HepG2 (cell line): ENCODE data around the gene ATN1. TPM values are rescaled to one million over a fixed set of nuclear protein-coding genes. Genes with fewer than 3 reads are reported as not detected.

ENCODE experiments used
- ATM ChIP-seq: fragments of 450-650 bp; IDR thresholded peaks from 2 replicates; pipeline ENCODE4 v1.7.1; 2017; ENCODE audit warnings: mild to moderate bottlenecking, borderline replicate concordance
- CAMTA2 ChIP-seq: sonication (generic); formaldehyde crosslinking; IDR thresholded peaks from 2 replicates; pipeline ENCODE4 v1.4.0; 2020; ENCODE audit warnings: mild to moderate bottlenecking, missing genetic modification reagents, borderline replicate concordance
- CC2D1A ChIP-seq: sonication (generic); formaldehyde crosslinking; IDR thresholded peaks from 2 replicates; pipeline ENCODE4 v1.8.1; 2023; ENCODE audit warnings: mild to moderate bottlenecking, missing genetic modification reagents
- HCFC1 ChIP-seq: fragments of 150-350 bp; IDR thresholded peaks from 2 replicates; pipeline ENCODE4 v1.6.1; 2014; ENCODE audit warnings: low read depth, low read length
- HNRNPUL1 ChIP-seq: fragments of 200-400 bp; formaldehyde crosslinking; IDR thresholded peaks from 2 replicates; pipeline ENCODE4 v1.6.1; 2017; ENCODE audit warnings: low read depth, mild to moderate bottlenecking, low read length, moderate library complexity
- KLF11 ChIP-seq: IDR thresholded peaks from 2 replicates; pipeline ENCODE4 v1.6.1; 2016; ENCODE audit warnings: missing compliant biosample characterization
- MTA1 ChIP-seq: sonication (generic); formaldehyde crosslinking; IDR thresholded peaks from 2 replicates; pipeline ENCODE4 v1.4.0; 2020; ENCODE audit warnings: missing genetic modification reagents, mild to moderate bottlenecking, borderline replicate concordance
- RBAK ChIP-seq: sonication (generic); formaldehyde crosslinking; IDR thresholded peaks from 2 replicates; pipeline ENCODE4 v1.5.1; 2020; ENCODE audit warnings: mild to moderate bottlenecking, missing genetic modification reagents
- RCOR2 ChIP-seq: IDR thresholded peaks from 2 replicates; pipeline ENCODE4 v1.6.1; 2016; ENCODE audit warnings: missing biosample characterization, missing genetic modification reagents
- RFX5 ChIP-seq: IDR thresholded peaks from 2 replicates; pipeline ENCODE4 v1.6.1; 2011; ENCODE audit warnings: low read depth, low read length, improper control_type of control experiment
- SALL1 ChIP-seq: sonication (generic); formaldehyde crosslinking; IDR thresholded peaks from 2 replicates; pipeline ENCODE4 v1.8.0; 2022; ENCODE audit warnings: mild to moderate bottlenecking, missing genetic modification reagents
- SSRP1 ChIP-seq: IDR thresholded peaks from 2 replicates; pipeline ENCODE4 v1.6.1; 2016; ENCODE audit warnings: control low read depth
- TAF1 ChIP-seq: sonication (generic); formaldehyde crosslinking; IDR thresholded peaks from 2 replicates; pipeline ENCODE4 v1.4.0; 2020; ENCODE audit warnings: missing genetic modification reagents
- TBL1XR1 ChIP-seq: fragments of 150-350 bp; IDR thresholded peaks from 2 replicates; pipeline ENCODE4 v1.6.1; 2014; ENCODE audit warnings: borderline replicate concordance, low read length; ENCODE audit not compliant: partially characterized antibody
- ZBTB21 ChIP-seq: sonication (generic); formaldehyde crosslinking; IDR thresholded peaks from 2 replicates; pipeline ENCODE4 v1.4.0; 2020; ENCODE audit warnings: missing genetic modification reagents
- ZFP37 ChIP-seq: sonication (generic); formaldehyde crosslinking; IDR thresholded peaks from 2 replicates; pipeline ENCODE4 v1.4.0; 2020; ENCODE audit warnings: missing genetic modification reagents, borderline replicate concordance
- ZNF496 ChIP-seq: sonication (generic); formaldehyde crosslinking; IDR thresholded peaks from 2 replicates; pipeline ENCODE4 v1.8.1; 2023; ENCODE audit warnings: mild to moderate bottlenecking, moderate library complexity, missing genetic modification reagents; ENCODE audit not compliant: insufficient replicate concordance
- ZSCAN21 ChIP-seq: sonication (generic); formaldehyde crosslinking; IDR thresholded peaks from 2 replicates; pipeline ENCODE4 v1.8.0; 2022; ENCODE audit warnings: mild to moderate bottlenecking, missing genetic modification reagents, moderate library complexity, borderline replicate concordance
- polyA plus RNA-seq, 8 experiments: library from polyadenylated mRNA; depleted of rRNA in 3 of 8; stranded (reverse) in 7 of 8; unstranded in 1 of 8; fragments of >200 nt; fragmentation: Illumina TruSeq in 4 of 8; extraction: Trizol in 4 of 8; gene quantifications; 2 replicates each; pipeline versions ENCODE4 v1.2.1 to v1.2.3, GENCODE V29; 2011 to 2016; ENCODE audit warnings: low read depth in 4 of 8, missing spikeins in 1 of 8, mixed read lengths in 1 of 8; ENCODE audit not compliant: insufficient read depth in 1 of 8
- total RNA-seq, 5 experiments: library from RNA; depleted of rRNA; stranded (reverse); fragments of >200 nt; fragmentation: Illumina TruSeq; extraction: Trizol; gene quantifications; 2 replicates each; pipeline ENCODE4 v1.2.3, GENCODE V29; 2016; ENCODE audit warnings: low read depth in 1 of 5
- TF ChIP-seq, protein P1 (sequence below): sonication (generic); formaldehyde crosslinking; IDR thresholded peaks from 2 replicates; pipeline ENCODE4 v1.4.0; 2020; ENCODE audit warnings: missing genetic modification reagents, mild to moderate bottlenecking, borderline replicate concordance
- TF ChIP-seq, protein P2 (sequence below): sonication (generic); formaldehyde crosslinking; IDR thresholded peaks from 2 replicates; pipeline ENCODE4 v1.4.0; 2020; ENCODE audit warnings: missing genetic modification reagents
- TF ChIP-seq, protein P3 (sequence below): sonication (generic); formaldehyde crosslinking; IDR thresholded peaks from 2 replicates; pipeline ENCODE4 v1.4.0; 2020; ENCODE audit warnings: missing genetic modification reagents
- TF ChIP-seq, protein P4 (sequence below): sonication (generic); formaldehyde crosslinking; IDR thresholded peaks from 2 replicates; pipeline ENCODE4 v1.4.0; 2020; ENCODE audit warnings: missing genetic modification reagents
- TF ChIP-seq, protein P5 (sequence below): IDR thresholded peaks from 2 replicates; pipeline ENCODE4 v1.6.1; 2016; ENCODE audit warnings: missing compliant biosample characterization, missing genetic modification reagents, borderline replicate concordance

The ATN1 gene
- total and polyA plus RNA-seq, 2 of the 13 experiments (the other 11 are each of a cell fraction or from before 2014, with no cell fraction given): 2.1 to 8.6 TPM

DNA sequence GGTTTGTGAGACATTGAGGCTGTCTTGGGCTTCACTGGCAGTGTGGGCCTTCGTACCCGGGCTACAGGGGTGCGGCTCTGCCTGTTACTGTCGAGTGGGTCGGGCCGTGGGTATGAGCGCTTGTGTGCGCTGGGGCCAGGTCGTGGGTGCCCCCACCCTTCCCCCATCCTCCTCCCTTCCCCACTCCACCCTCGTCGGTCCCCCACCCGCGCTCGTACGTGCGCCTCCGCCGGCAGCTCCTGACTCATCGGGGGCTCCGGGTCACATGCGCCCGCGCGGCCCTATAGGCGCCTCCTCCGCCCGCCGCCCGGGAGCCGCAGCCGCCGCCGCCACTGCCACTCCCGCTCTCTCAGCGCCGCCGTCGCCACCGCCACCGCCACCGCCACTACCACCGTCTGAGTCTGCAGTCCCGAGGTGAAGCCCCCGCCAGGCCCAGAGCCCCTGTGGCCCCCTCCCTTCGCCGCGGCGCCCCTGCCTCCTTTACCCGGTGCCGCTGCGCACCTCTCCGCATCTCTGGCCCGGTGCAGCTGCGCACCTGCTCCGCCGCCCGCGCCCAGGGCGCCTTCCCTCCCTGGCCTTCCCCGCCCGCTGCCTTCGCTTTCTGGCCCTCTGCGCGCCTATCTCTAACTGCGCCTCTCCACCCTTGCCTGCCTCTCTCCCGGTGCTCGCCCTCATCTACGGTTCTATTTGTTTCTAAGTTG lies 13.4 kb upstream of the ATN1 start, which contains the start of gene ENO2 (continued):
- no peak for TF ChIP-seq SSRP1
- TF ChIP-seq ZSCAN21 (CRISPR knock-in tag): no peak; the same call in 1 of the 2 replicates
- TF ChIP-seq MTA1 (CRISPR knock-in tag): peak; percentile 26; the same call in 1 of the 2 replicates
- TF ChIP-seq, protein P1, sequence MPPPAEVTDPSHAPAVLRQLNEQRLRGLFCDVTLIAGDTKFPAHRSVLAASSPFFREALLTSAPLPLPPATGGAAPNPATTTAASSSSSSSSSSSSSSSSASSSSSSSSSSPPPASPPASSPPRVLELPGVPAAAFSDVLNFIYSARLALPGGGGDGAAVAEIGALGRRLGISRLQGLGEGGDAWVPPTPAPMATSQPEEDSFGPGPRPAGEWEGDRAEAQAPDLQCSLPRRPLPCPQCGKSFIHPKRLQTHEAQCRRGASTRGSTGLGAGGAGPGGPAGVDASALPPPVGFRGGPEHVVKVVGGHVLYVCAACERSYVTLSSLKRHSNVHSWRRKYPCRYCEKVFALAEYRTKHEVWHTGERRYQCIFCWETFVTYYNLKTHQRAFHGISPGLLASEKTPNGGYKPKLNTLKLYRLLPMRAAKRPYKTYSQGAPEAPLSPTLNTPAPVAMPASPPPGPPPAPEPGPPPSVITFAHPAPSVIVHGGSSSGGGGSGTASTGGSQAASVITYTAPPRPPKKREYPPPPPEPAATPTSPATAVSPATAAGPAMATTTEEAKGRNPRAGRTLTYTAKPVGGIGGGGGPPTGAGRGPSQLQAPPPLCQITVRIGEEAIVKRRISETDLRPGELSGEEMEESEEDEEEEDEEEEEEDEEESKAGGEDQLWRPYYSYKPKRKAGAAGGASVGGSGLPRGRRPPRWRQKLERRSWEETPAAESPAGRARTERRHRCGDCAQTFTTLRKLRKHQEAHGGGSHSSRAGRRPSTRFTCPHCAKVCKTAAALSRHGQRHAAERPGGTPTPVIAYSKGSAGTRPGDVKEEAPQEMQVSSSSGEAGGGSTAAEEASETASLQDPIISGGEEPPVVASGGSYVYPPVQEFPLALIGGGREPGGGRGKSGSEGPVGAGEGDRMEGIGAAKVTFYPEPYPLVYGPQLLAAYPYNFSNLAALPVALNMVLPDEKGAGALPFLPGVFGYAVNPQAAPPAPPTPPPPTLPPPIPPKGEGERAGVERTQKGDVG (CRISPR knock-in tag): no peak
- no peak for TF ChIP-seq RFX5
- TF ChIP-seq KLF11 (CRISPR knock-in tag): no peak
- TF ChIP-seq SALL1 (CRISPR knock-in tag): no peak
- no peak for TF ChIP-seq ZBTB21
- no peak for TF ChIP-seq ZFP37 (CRISPR knock-in tag)
- no peak for TF ChIP-seq ZNF496 (CRISPR knock-in tag)
- TF ChIP-seq, protein P2, sequence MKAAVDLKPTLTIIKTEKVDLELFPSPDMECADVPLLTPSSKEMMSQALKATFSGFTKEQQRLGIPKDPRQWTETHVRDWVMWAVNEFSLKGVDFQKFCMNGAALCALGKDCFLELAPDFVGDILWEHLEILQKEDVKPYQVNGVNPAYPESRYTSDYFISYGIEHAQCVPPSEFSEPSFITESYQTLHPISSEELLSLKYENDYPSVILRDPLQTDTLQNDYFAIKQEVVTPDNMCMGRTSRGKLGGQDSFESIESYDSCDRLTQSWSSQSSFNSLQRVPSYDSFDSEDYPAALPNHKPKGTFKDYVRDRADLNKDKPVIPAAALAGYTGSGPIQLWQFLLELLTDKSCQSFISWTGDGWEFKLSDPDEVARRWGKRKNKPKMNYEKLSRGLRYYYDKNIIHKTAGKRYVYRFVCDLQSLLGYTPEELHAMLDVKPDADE (CRISPR knock-in tag): peak; percentile 54; the same call in 1 of the 2 replicates
- no peak for TF ChIP-seq RCOR2 (CRISPR knock-in tag)
- no peak for TF ChIP-seq TBL1XR1
- TF ChIP-seq, protein P3, sequence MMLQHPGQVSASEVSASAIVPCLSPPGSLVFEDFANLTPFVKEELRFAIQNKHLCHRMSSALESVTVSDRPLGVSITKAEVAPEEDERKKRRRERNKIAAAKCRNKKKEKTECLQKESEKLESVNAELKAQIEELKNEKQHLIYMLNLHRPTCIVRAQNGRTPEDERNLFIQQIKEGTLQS (CRISPR knock-in tag): peak; percentile 24; the same call in 1 of the 2 replicates
- TF ChIP-seq RBAK (CRISPR knock-in tag): no peak
- no peak for TF ChIP-seq HNRNPUL1
- no peak for TF ChIP-seq HCFC1
- TF ChIP-seq ATM: no peak
- no peak; the same call in 1 of the 2 replicates for TF ChIP-seq TAF1 (CRISPR knock-in tag)
- TF ChIP-seq, protein P4, sequence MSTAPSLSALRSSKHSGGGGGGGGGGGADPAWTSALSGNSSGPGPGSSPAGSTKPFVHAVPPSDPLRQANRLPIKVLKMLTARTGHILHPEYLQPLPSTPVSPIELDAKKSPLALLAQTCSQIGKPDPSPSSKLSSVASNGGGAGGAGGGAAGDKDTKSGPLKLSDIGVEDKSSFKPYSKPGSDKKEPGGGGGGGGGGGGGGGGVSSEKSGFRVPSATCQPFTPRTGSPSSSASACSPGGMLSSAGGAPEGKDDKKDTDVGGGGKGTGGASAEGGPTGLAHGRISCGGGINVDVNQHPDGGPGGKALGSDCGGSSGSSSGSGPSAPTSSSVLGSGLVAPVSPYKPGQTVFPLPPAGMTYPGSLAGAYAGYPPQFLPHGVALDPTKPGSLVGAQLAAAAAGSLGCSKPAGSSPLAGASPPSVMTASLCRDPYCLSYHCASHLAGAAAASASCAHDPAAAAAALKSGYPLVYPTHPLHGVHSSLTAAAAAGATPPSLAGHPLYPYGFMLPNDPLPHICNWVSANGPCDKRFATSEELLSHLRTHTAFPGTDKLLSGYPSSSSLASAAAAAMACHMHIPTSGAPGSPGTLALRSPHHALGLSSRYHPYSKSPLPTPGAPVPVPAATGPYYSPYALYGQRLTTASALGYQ (CRISPR knock-in tag): no peak
- TF ChIP-seq CC2D1A (CRISPR knock-in tag): no peak
- TF ChIP-seq, protein P5, sequence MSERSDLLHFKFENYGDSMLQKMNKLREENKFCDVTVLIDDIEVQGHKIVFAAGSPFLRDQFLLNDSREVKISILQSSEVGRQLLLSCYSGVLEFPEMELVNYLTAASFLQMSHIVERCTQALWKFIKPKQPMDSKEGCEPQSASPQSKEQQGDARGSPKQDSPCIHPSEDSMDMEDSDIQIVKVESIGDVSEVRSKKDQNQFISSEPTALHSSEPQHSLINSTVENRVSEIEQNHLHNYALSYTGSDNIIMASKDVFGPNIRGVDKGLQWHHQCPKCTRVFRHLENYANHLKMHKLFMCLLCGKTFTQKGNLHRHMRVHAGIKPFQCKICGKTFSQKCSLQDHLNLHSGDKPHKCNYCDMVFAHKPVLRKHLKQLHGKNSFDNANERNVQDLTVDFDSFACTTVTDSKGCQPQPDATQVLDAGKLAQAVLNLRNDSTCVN: no peak
- 0 out of 2 replicates have a peak, but pooled peaks have one; percentile 14 for TF ChIP-seq CAMTA2
